GM23338 (cell line): ENCODE data around the gene RPS4Y2. TPM values are rescaled to one million over a fixed set of nuclear protein-coding genes. Genes with fewer than 3 reads are reported as not detected.

Experiments used
- ATAC-seq: fragments of 200-7000 bp; cut with Tn5 transposase; 3 replicates; pipeline ENCODE4 v1.9.1; 2020
- DNase-seq: peaks from one replicate; pipeline ENCODE4 v3.0.0-alpha.2; 2015; ENCODE audit warnings: low spot score
- H2AFZ ChIP-seq: fragments of 200-600 bp; sonication (generic); 2 replicates; pipeline ENCODE4 v1.8.0; 2016; ENCODE audit warnings: antibody characterized with exemption, mild to moderate bottlenecking, moderate library complexity
- H3F3A ChIP-seq: fragments of 200-600 bp; sonication (generic); replicated peaks from 2 replicates; pipeline ENCODE4 v1.8.0; 2017; ENCODE audit warnings: antibody characterized with exemption, mixed run types, low read depth
- H3K27ac ChIP-seq: fragments of 200-600 bp; sonication (generic); 2 replicates; pipeline ENCODE4 v1.6.1; 2016; ENCODE audit warnings: low read depth
- H3K27me3 ChIP-seq: fragments of 200-600 bp; sonication (generic); 2 replicates; pipeline ENCODE4 v1.8.0; 2016; ENCODE audit warnings: mild to moderate bottlenecking, mixed run types, moderate library complexity; ENCODE audit not compliant: insufficient read depth
- H3K36me3 ChIP-seq: fragments of 200-600 bp; sonication (generic); 2 replicates; pipeline ENCODE4 v1.8.0; 2016; ENCODE audit warnings: mild to moderate bottlenecking; ENCODE audit not compliant: insufficient read depth
- H3K4me1 ChIP-seq: fragments of 200-600 bp; sonication (generic); 2 replicates; pipeline ENCODE4 v1.8.0; 2016; ENCODE audit warnings: mild to moderate bottlenecking, moderate library complexity; ENCODE audit not compliant: insufficient read depth
- H3K4me2 ChIP-seq: fragments of 200-600 bp; sonication (generic); 2 replicates; pipeline ENCODE4 v1.7.1; 2017; ENCODE audit warnings: mixed run types
- H3K4me3 ChIP-seq: fragments of 200-600 bp; sonication (generic); 2 replicates; pipeline ENCODE4 v1.6.1; 2016; ENCODE audit warnings: mixed run types
- H3K79me2 ChIP-seq: fragments of 200-600 bp; sonication (generic); replicated peaks from 2 replicates; pipeline ENCODE4 v1.8.0; 2017; ENCODE audit warnings: mild to moderate bottlenecking; ENCODE audit not compliant: insufficient read depth
- H3K9me2 ChIP-seq: fragments of 200-600 bp; sonication (generic); 2 replicates; pipeline ENCODE4 v1.8.0; 2017; ENCODE audit not compliant: insufficient read depth
- H4K20me1 ChIP-seq: fragments of 200-600 bp; sonication (generic); replicated peaks from 2 replicates; pipeline ENCODE4 v1.8.0; 2017; ENCODE audit warnings: mild to moderate bottlenecking; ENCODE audit not compliant: insufficient read depth
- H3K27ac Mint-ChIP-seq: 2 replicates; pipeline ENCODE4 v1.8.0; 2020; ENCODE audit warnings: inconsistent platforms, mild to moderate bottlenecking, moderate library complexity, mixed read lengths
- H3K27me3 Mint-ChIP-seq: 3 replicates; pipeline ENCODE4 v1.8.0; 2022; ENCODE audit warnings: low read depth, mild to moderate bottlenecking, moderate library complexity, mixed read lengths, inconsistent platforms; ENCODE audit not compliant: insufficient read depth, poor library complexity
- H3K36me3 Mint-ChIP-seq: 3 replicates; pipeline ENCODE4 v1.8.0; 2021; ENCODE audit warnings: low read depth, mild to moderate bottlenecking, inconsistent platforms, moderate library complexity, mixed read lengths
- H3K4me1 Mint-ChIP-seq: 3 replicates; pipeline ENCODE4 v1.8.0; 2020; ENCODE audit warnings: mild to moderate bottlenecking, inconsistent platforms, mixed read lengths
- H3K4me3 Mint-ChIP-seq: 3 replicates; pipeline ENCODE4 v1.8.0; 2021; ENCODE audit warnings: moderate library complexity, mild to moderate bottlenecking, inconsistent platforms, mixed read lengths
- H3K9me3 Mint-ChIP-seq: 3 replicates; pipeline ENCODE4 v1.8.0; 2020; ENCODE audit warnings: moderate library complexity, mild to moderate bottlenecking, inconsistent platforms, mixed read lengths
- CREB1 ChIP-seq: fragments of 250-450 bp; sonication (Bioruptor Pico); IDR thresholded peaks from 2 replicates; pipeline ENCODE4 v1.5.0; 2020; ENCODE audit warnings: low read depth, mild to moderate bottlenecking, moderate library complexity
- CTCF ChIP-seq, 2 experiments: fragments of 200-600 bp in 1 of 2; sonication (generic) in 1 of 2; conservative IDR thresholded peaks; 2 replicates each; pipeline versions ENCODE4 v1.5.1 to v1.6.1; 2016 to 2017; ENCODE audit warnings: antibody characterized with exemption in 2 of 2, low read depth in 2 of 2, mild to moderate bottlenecking in 2 of 2, moderate library complexity in 1 of 2
- ETS1 ChIP-seq: IDR thresholded peaks from 2 replicates; pipeline ENCODE4 v1.6.1; 2016; ENCODE audit warnings: antibody characterized with exemption
- EZH2 ChIP-seq: fragments of 200-600 bp; sonication (generic); IDR thresholded peaks from one replicate; pipeline ENCODE4 v1.8.0; 2017; ENCODE audit warnings: antibody characterized with exemption, mild to moderate bottlenecking, low read depth; ENCODE audit not compliant: unreplicated experiment
- EZH2phosphoT487 ChIP-seq: fragments of 200-600 bp; sonication (generic); IDR thresholded peaks from one replicate; pipeline ENCODE4 v1.8.1; 2018; ENCODE audit warnings: antibody characterized with exemption; ENCODE audit not compliant: unreplicated experiment
- JUNB ChIP-seq: IDR thresholded peaks from one replicate; pipeline ENCODE4 v1.6.1; 2016; ENCODE audit warnings: antibody characterized with exemption; ENCODE audit not compliant: unreplicated experiment
- NANOG ChIP-seq: IDR thresholded peaks from 2 replicates; pipeline ENCODE4 v1.6.1; 2016; ENCODE audit warnings: antibody characterized with exemption, borderline replicate concordance
- POLR2AphosphoS5 ChIP-seq: IDR thresholded peaks from 2 replicates; pipeline ENCODE4 v1.6.1; 2016; ENCODE audit warnings: antibody characterized with exemption, low read depth
- REST ChIP-seq: IDR thresholded peaks from one replicate; pipeline ENCODE4 v1.6.1; 2018; ENCODE audit warnings: antibody characterized with exemption; ENCODE audit not compliant: unreplicated experiment
- STAT1 ChIP-seq: IDR thresholded peaks from one replicate; pipeline ENCODE4 v1.6.1; 2016; ENCODE audit warnings: antibody characterized with exemption; ENCODE audit not compliant: unreplicated experiment
- ZNF114 ChIP-seq: fragments of 250-450 bp; sonication (Bioruptor Pico); IDR thresholded peaks from 2 replicates; pipeline ENCODE4 v1.5.0; 2020; ENCODE audit warnings: mild to moderate bottlenecking, moderate library complexity
- ZNF331 ChIP-seq: fragments of 250-450 bp; sonication (Bioruptor Pico); IDR thresholded peaks from 2 replicates; pipeline ENCODE4 v1.5.0; 2020; ENCODE audit warnings: low read depth, mild to moderate bottlenecking, moderate library complexity
- ZNF462 ChIP-seq: fragments of 250-450 bp; sonication (Bioruptor Pico); IDR thresholded peaks from 2 replicates; pipeline ENCODE4 v1.5.0; 2020; ENCODE audit warnings: mild to moderate bottlenecking, moderate library complexity
- polyA plus RNA-seq: library from polyadenylated mRNA; unstranded; fragments of >200 nt; fragmentation: Nextera tagmentation; extraction: Ambion mirVana; gene quantifications from 2 replicates; pipeline ENCODE4 v1.2.1, GENCODE V29; 2016
- total RNA-seq: library from RNA; depleted of rRNA; stranded (reverse); fragments of >200 nt; shearing (Covaris generic); gene quantifications from 2 replicates; pipeline ENCODE4 v1.2.3, GENCODE V29; 2014

The RPS4Y2 gene
- total and polyA plus RNA-seq, 2 experiments from 2014 or later: not detected

- no peak for TF ChIP-seq ETS1
- no peak for TF ChIP-seq NANOG
- TF ChIP-seq POLR2AphosphoS5: no peak
- TF ChIP-seq CTCF (conservative IDR thresholded peaks at IDR 0.05; ENCODE audit: low read depth in 2 of 2): no peak
- no peak for TF ChIP-seq EZH2phosphoT487
- TF ChIP-seq REST: no peak
- no peak for TF ChIP-seq JUNB
- no peak for TF ChIP-seq EZH2
- no peak for TF ChIP-seq STAT1
- TF ChIP-seq ZNF114 (CRISPR knock-in tag): no peak
Measured at GRCh38 chrY:20780776-20781175, 24.9 kb downstream of the RPS4Y2 start (continued).

GRCh38 chrY:20781408-20781807 is 25.5 kb downstream of the RPS4Y2 start:
- Histone ChIP-seq H4K20me1 (no peaks in the 10 kb centered on the region), H2AFZ (no peak overlapping the region), H3K27ac (no peak overlapping the region), H3K4me3 (no peak overlapping the region), H3K4me2 (no peak overlapping the region), H3F3A (no peaks in the 10 kb centered on the region), H3K79me2 (no peaks in the 10 kb centered on the region), H3K27me3 (no peaks in the 10 kb centered on the region), H3K4me1 (no peaks in the 10 kb centered on the region), H3K36me3 (no peaks in the 10 kb centered on the region), H3K9me2 (no peaks in the 10 kb centered on the region)
- Mint-ChIP-seq H3K36me3 (peaks cover 2% of the 10 kb centered on the region; the same call in 2 of the 3 replicates), H3K27me3 (no peaks in the 10 kb centered on the region), H3K4me1 (no peaks in the 10 kb centered on the region), H3K27ac (no peak overlapping the region), H3K9me3 (peaks cover 86% of the 10 kb centered on the region), H3K4me3 (no peak overlapping the region)
- ATAC-seq (no peak), DNase-seq (no peak)
- TF ChIP-seq JUNB (no peak), CREB1 (CRISPR knock-in tag) (no peak), POLR2AphosphoS5 (no peak), ZNF462 (CRISPR knock-in tag) (no peak), STAT1 (no peak), NANOG (no peak), ZNF114 (CRISPR knock-in tag) (no peak), ZNF331 (no peak)
